Sigmoid colon (tissue), 7 donors: Measurements from ENCODE around the gene TMEM43. TPM values are rescaled to one million over a fixed set of nuclear protein-coding genes. Genes with fewer than 3 reads are reported as not detected.

Experiments
- DNase-seq: peaks from one replicate; pipeline ENCODE4 v3.0.0-alpha.2; 2019
- H3K27ac ChIP-seq, 4 donors: fragments of 200-600 bp; sonication (generic); one replicate each; pipeline ENCODE4 v1.5.1; 2016 to 2019; ENCODE audit warnings: mild to moderate bottlenecking in 1 of 4
- H3K27me3 ChIP-seq, 3 donors: fragments of 200-600 bp; sonication (generic); one replicate each; pipeline ENCODE4 v1.5.1; 2019; ENCODE audit warnings: mild to moderate bottlenecking in 1 of 3
- H3K36me3 ChIP-seq, 4 donors: fragments of 200-600 bp; sonication (generic); one replicate each; pipeline ENCODE4 v1.5.1; 2016 to 2019
- H3K4me1 ChIP-seq, 4 donors: fragments of 200-600 bp; sonication (generic); one replicate each; pipeline ENCODE4 v1.5.1; 2017 to 2019
- H3K4me3 ChIP-seq, 4 donors: fragments of 200-600 bp; sonication (generic); one replicate each; pipeline ENCODE4 v1.5.1; 2017 to 2019; ENCODE audit warnings: mild to moderate bottlenecking in 2 of 4, moderate library complexity in 1 of 4
- H3K9me3 ChIP-seq, 4 donors: fragments of 200-600 bp in 3 of 4; sonication (generic) in 3 of 4; one replicate each; pipeline versions ENCODE4 v1.5.1 to v1.6.1; 2013 to 2019
- CTCF ChIP-seq, 4 experiments: fragments of 450-650 bp in 3 of 4; fragments of 200-600 bp in 1 of 4; IDR thresholded peaks; one replicate each; pipeline ENCODE4 v1.5.1; 2016 to 2019; ENCODE audit warnings: antibody characterized with exemption in 4 of 4, mild to moderate bottlenecking in 3 of 4, moderate library complexity in 2 of 4
- EP300 ChIP-seq, 4 donors: sonication (generic); formaldehyde crosslinking; IDR thresholded peaks; one replicate each; pipeline ENCODE4 v1.6.1; 2017; ENCODE audit warnings: antibody characterized with exemption in 4 of 4
- POLR2A ChIP-seq, 2 donors: fragments of 450-650 bp; IDR thresholded peaks; one replicate each; pipeline ENCODE4 v1.6.1; 2016; ENCODE audit warnings: antibody characterized with exemption in 2 of 2, mild to moderate bottlenecking in 2 of 2, moderate library complexity in 2 of 2
- POLR2AphosphoS5 ChIP-seq, 4 donors: sonication (generic); formaldehyde crosslinking; IDR thresholded peaks; one replicate each; pipeline ENCODE4 v1.6.1; 2017; ENCODE audit warnings: antibody characterized with exemption in 4 of 4
- WGBS, 2 donors: extraction: QIAGEN DNeasy Blood & Tissue Kit; methylation state at CpG; one replicate each; pipeline ENCODE4 v1.1.7; 2013; 5-methylcytosine and 5-hydroxymethylcytosine counted together
- intact Hi-C: fragments of 100-400 bp; cut with DNase I; formaldehyde crosslinking; loops from one replicate; pipeline ENCODE4 v1.15.1; 2023
- polyA plus RNA-seq, 3 donors: library from polyadenylated mRNA; stranded (reverse); fragments of 200-250 nt; gene quantifications; one replicate each; pipeline ENCODE4 v1.2.3, GENCODE V29; 2013
- total RNA-seq, 4 donors: library from RNA; depleted of rRNA; stranded (reverse); fragments of >200 nt; gene quantifications; one replicate each; pipeline ENCODE4 v1.1.0, GENCODE V29; 2016
- donor health status: healthy with polysubstance abuse.
- donor health status: Bipolar disorder and iron deficiency.
- donor health status: healthy.

The TMEM43 gene
- total and polyA plus RNA-seq, 7 donors: 6.0 to 88.3 (median 68.0) TPM

GRCh38 chr3:14156843-14157561, 32.1 kb downstream of the TMEM43 start:
- Histone ChIP-seq H3K4me3 (no peak overlapping the region), H3K4me1 (no peaks in the 10 kb centered on the region), H3K27me3 (no peaks in the 10 kb centered on the region), H3K9me3 (peaks cover 0 to 4% (median 0%) of the 10 kb centered on the region in 4 donors), H3K27ac (no peak overlapping the region), H3K36me3 (peaks cover 24 to 98% (median 59%) of the 10 kb centered on the region in 4 donors)
- WGBS, 2 donors: 92 to 97% methylated on average over 13 of the region's 13 CpGs
- DNase-seq: no peak
- no peak for TF ChIP-seq POLR2AphosphoS5 (IDR thresholded peaks at IDR 0.05)
- no peak for TF ChIP-seq POLR2A (IDR thresholded peaks at IDR 0.05)
- intact Hi-C loops: no loop called here

DNA sequence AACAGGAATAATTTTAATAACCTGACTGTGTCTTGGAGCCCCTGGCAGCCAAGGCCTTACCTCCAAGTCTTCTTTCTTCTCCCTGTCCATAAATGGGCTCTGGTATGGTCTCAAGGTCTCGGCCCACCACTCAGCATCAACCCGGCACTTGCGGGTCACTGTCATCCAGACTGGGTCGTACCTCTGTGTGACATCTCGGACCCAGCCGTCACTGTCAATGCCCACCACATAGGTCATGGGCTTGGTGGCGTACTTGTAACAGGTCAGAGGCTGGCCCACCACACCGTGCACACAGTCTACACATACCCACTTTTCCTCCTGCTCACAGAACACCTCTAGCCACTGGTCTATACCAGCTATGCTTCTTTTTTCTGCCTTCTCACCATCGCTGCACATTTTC, 33.1 kb downstream of the TMEM43 start:
- Histone ChIP-seq H3K36me3 (peaks cover 27 to 98% (median 63%) of the 10 kb centered on the region in 4 donors), H3K27ac (no peak overlapping the region), H3K27me3 (no peaks in the 10 kb centered on the region), H3K4me3 (no peak overlapping the region), H3K9me3 (peaks cover 0 to 4% (median 0%) of the 10 kb centered on the region in 4 donors), H3K4me1 (no peaks in the 10 kb centered on the region)
- 97 to 98% methylated on average over 9 of the region's 9 CpGs for WGBS, 2 donors
- TF ChIP-seq POLR2A (IDR thresholded peaks at IDR 0.05) (no peak), EP300 (IDR thresholded peaks at IDR 0.05) (no peak), POLR2AphosphoS5 (IDR thresholded peaks at IDR 0.05) (no peak), CTCF (IDR thresholded peaks at IDR 0.05) (no peak)
- intact Hi-C loops: no loop called here
- DNase-seq: no peak

- Histone ChIP-seq H3K4me3 (no peak overlapping the region), H3K27me3 (no peaks in the 10 kb centered on the region), H3K9me3 (peaks cover 0 to 4% (median 0%) of the 10 kb centered on the region in 4 donors), H3K36me3 (peaks cover 30 to 98% (median 64%) of the 10 kb centered on the region in 4 donors), H3K4me1 (no peaks in the 10 kb centered on the region), H3K27ac (no peak overlapping the region)
- no peak for DNase-seq
- 94 to 97% methylated on average over 14 of the region's 14 CpGs for WGBS, 2 donors
- no peak for TF ChIP-seq POLR2A (IDR thresholded peaks at IDR 0.05)
- no peak for TF ChIP-seq POLR2AphosphoS5 (IDR thresholded peaks at IDR 0.05)
- TF ChIP-seq CTCF (IDR thresholded peaks at IDR 0.05): no peak
- TF ChIP-seq EP300 (IDR thresholded peaks at IDR 0.05): no peak
- intact Hi-C loops: no loop called here
Measured at GRCh38 chr3:14158370-14158769, 33.5 kb downstream of the TMEM43 start.

GRCh38 chr3:14159426-14159825, 34.6 kb downstream of the TMEM43 start:
- 96 to 98% methylated on average over 8 of the region's 8 CpGs for WGBS, 2 donors
- no peak for DNase-seq

More at GRCh38 chr3:14159426-14159825, 34.6 kb downstream of the TMEM43 start:
- peaks cover 41 to 98% (median 67%) of the 10 kb centered on the region in 4 donors for H3K36me3 ChIP-seq
- no peaks in the 10 kb centered on the region for H3K27me3 ChIP-seq
- H3K9me3 ChIP-seq: peaks cover 0 to 4% (median 0%) of the 10 kb centered on the region in 4 donors
- TF ChIP-seq EP300 (IDR thresholded peaks at IDR 0.05) (no peak), CTCF (IDR thresholded peaks at IDR 0.05) (no peak), POLR2AphosphoS5 (IDR thresholded peaks at IDR 0.05) (no peak), POLR2A (IDR thresholded peaks at IDR 0.05) (no peak)
- no peaks in the 10 kb centered on the region for H3K4me1 ChIP-seq
- intact Hi-C loops: no loop called here
- H3K4me3 ChIP-seq: no peak overlapping the region
- no peak overlapping the region for H3K27ac ChIP-seq
